ENCODE data around the gene OPA3. TPM values are rescaled to one million over a fixed set of nuclear protein-coding genes. Genes with fewer than 3 reads are reported as not detected.

The OPA3 gene
- total RNA-seq, 4 donors from 2014 or later, result 5.0 to 26.6 (median 13.6) TPM

DNA sequence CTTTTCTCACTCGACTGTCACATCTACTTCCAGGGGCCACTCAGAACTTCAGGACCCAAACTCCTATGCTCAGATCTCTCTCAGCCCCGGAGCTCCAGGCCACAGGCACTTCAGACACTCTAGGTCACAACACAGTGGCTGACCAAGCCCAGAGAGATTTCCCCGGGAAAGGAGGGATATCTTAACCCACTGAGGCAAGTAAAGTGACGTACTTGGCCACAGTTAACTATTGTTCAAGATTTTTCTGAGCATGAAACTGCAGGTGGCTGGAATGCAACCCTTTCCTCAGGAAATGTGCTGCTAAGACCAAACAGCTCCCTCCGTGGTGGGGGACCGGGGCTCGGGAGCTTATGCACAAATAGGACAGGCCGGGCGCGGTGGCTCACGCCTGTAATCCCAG is 23.9 kb downstream of the OPA3 start:
- TF ChIP-seq POLR2A (IDR thresholded peaks at IDR 0.05), result no peak
- TF ChIP-seq, protein P1, sequence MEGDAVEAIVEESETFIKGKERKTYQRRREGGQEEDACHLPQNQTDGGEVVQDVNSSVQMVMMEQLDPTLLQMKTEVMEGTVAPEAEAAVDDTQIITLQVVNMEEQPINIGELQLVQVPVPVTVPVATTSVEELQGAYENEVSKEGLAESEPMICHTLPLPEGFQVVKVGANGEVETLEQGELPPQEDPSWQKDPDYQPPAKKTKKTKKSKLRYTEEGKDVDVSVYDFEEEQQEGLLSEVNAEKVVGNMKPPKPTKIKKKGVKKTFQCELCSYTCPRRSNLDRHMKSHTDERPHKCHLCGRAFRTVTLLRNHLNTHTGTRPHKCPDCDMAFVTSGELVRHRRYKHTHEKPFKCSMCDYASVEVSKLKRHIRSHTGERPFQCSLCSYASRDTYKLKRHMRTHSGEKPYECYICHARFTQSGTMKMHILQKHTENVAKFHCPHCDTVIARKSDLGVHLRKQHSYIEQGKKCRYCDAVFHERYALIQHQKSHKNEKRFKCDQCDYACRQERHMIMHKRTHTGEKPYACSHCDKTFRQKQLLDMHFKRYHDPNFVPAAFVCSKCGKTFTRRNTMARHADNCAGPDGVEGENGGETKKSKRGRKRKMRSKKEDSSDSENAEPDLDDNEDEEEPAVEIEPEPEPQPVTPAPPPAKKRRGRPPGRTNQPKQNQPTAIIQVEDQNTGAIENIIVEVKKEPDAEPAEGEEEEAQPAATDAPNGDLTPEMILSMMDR (IDR thresholded peaks at IDR 0.05), result no peak
- Histone ChIP-seq H3K4me3 (no peak overlapping the region), H3K4me1 (peaks cover 0 to 43% (median 5%) of the 10 kb centered on the region in 4 donors), H3K27me3 (no peaks in the 10 kb centered on the region), H3K27ac (peak overlapping the region in 1 of 4 donors; percentile 82), H3K36me3 (no peaks in the 10 kb centered on the region), H3K9me3 (no peaks in the 10 kb centered on the region)
- DNase-seq, result no peak

DNA sequence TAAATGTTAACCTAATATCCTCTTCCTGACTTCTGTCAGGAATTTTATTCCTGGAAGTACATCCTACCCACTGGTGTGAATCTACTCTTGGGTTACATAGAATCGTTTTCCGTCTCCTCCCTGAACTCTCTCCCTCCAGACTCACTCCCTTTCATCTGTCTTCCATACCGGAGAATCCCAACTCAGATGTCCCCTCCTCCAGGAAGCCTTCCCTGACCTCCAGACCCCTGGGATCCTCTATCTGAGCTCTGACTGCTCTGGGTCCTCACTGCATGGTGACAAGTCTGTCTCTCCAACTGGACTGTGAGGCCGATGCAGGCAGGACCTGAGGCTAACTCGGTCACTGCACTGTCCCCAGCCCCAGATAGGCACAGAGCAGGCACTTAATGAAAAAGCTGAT is 24.6 kb downstream of the OPA3 start:
- Histone ChIP-seq H3K27ac (no peak overlapping the region), H3K27me3 (no peaks in the 10 kb centered on the region), H3K4me1 (peaks cover 0 to 39% (median 5%) of the 10 kb centered on the region in 4 donors), H3K36me3 (no peaks in the 10 kb centered on the region), H3K4me3 (no peak overlapping the region), H3K9me3 (no peaks in the 10 kb centered on the region)
- TF ChIP-seq, protein P1 (IDR thresholded peaks at IDR 0.05), result no peak
- no peak for TF ChIP-seq POLR2A (IDR thresholded peaks at IDR 0.05)
- no peak for DNase-seq

DNA sequence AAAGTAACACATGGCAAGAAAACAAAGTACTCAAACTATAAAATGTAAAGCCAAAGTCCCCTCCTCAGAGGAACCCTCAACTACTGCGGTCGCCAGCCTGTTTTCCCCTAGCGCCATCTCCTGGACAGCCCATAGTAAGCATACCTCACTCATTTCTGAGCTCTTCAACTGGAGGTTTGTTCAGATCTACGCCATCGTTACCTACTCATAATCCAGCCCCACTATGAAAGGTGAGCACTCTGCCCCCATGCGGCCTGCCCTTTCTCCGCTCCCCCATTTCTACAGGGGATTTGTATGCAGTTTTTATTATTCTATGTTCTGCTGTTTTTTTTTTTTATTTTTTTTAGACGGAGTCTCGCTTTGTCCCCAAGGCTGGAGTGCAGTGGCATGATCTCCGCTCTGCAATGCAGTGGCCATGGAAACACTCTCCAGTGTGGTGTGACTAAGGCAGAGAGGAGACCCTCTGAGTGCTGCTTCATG is 26.2 kb downstream of the OPA3 start:
- DNase-seq, result peak; percentile 59 to 86 (median 70)

DNA sequence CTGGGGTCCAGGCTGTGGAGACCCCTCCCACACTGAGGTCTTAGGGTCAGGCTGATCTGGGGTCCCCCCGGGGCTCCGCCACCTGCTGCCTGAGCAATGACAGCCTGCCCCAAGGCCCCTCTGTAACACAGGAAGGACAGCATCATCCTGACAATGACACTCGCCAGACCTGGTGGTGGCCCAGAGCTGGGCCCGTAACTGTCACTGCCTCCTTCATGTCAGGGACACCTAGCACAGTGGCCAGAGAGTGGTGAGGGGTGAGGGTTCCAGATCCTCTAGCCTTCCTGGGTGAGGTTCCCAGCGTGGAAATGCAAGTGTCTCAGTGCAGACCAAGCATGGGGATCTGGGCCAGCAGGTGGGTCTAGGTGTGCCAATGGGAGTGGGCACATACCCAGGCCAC is 27.8 kb downstream of the OPA3 start:
- peaks cover 0 to 13% (median 0%) of the 10 kb centered on the region in 4 donors for H3K4me1 ChIP-seq
- H3K9me3 ChIP-seq, result no peaks in the 10 kb centered on the region
- TF ChIP-seq POLR2A (IDR thresholded peaks at IDR 0.05), result no peak
- TF ChIP-seq, protein P1 (IDR thresholded peaks at IDR 0.05), result no peak
- H3K27ac ChIP-seq, result no peak overlapping the region
- DNase-seq, result no peak
- H3K4me3 ChIP-seq, result no peak overlapping the region
- no peaks in the 10 kb centered on the region for H3K27me3 ChIP-seq
- H3K36me3 ChIP-seq, result peaks cover 0 to 11% (median 0%) of the 10 kb centered on the region in 3 donors

More for the DNA sequence above, 26.2 kb downstream of the OPA3 start:
- no peak for TF ChIP-seq POLR2A (IDR thresholded peaks at IDR 0.05)
- TF ChIP-seq, protein P1 (IDR thresholded peaks at IDR 0.05), result peak; percentile 62 to 77 (median 70)
- peaks cover 0 to under 1% (median 0%) of the 10 kb centered on the region in 3 donors for H3K36me3 ChIP-seq
- H3K27ac ChIP-seq, result peak overlapping the region in 1 of 4 donors; percentile 1
- H3K9me3 ChIP-seq, result no peaks in the 10 kb centered on the region
- peaks cover 0 to 23% (median 0%) of the 10 kb centered on the region in 4 donors for H3K4me1 ChIP-seq
- no peaks in the 10 kb centered on the region for H3K27me3 ChIP-seq
- no peak overlapping the region for H3K4me3 ChIP-seq

DNA sequence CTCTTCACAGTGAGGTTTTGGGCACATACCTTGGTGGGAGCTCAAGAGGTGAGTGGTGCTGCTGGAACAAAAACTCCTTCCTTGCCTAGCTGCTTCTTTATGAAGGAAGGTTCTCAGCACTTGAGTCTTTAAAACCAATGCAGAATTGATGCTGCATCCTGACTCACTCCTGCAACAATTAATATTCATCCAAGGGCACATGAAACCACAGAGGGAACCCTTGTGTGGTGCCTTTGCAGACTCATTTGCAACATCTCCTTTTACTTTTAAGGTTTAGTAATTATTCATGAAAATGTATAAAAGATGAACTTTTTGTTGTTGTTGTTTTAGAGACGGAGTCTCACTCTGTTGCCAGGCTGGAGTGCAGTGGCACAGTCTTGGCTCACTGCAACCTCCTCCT is 30.1 kb downstream of the OPA3 start:
- Histone ChIP-seq H3K27ac (no peak overlapping the region), H3K27me3 (no peaks in the 10 kb centered on the region), H3K4me3 (no peak overlapping the region), H3K9me3 (no peaks in the 10 kb centered on the region), H3K36me3 (peaks cover 0 to 11% (median 0%) of the 10 kb centered on the region in 3 donors), H3K4me1 (peaks cover 0 to 5% (median 0%) of the 10 kb centered on the region in 4 donors)
- DNase-seq, result no peak
- TF ChIP-seq, protein P1 (IDR thresholded peaks at IDR 0.05), result no peak
- no peak for TF ChIP-seq POLR2A (IDR thresholded peaks at IDR 0.05)
